ENCODE data around the gene MYH7B.

Gene MYH7B

DNA sequence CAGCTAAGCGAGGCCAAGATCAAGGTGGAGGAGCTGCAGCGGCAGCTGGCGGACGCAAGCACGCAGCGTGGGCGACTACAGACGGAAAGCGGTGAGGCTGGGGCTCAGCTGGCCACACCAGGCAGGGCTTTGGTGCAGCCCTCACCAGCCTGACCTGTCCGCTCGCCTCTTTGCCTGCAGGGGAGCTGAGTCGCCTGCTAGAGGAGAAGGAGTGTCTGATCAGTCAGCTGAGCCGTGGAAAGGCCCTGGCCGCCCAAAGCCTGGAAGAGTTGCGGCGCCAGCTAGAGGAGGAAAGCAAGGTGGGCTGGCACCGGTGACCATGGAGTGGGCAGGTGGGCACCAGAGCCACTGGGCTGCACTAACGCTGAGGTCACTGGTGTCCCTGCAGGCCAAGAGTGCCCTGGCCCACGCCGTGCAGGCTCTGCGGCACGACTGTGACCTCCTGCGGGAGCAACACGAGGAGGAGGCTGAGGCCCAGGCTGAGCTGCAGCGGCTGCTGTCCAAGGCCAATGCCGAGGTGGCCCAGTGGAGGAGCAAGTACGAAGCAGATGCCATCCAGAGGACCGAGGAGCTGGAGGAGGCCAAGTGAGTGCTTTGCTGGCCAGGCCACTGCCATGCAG lies 42.8 kb downstream of the MYH7B start:
- no peak overlapping the region for H3K4me3 ChIP-seq (ENCODE audit: low read depth, low read length)
- no peak for TF ChIP-seq CTCF (IDR thresholded peaks at IDR 0.05; ENCODE audit: low read depth, low read length)

DNA sequence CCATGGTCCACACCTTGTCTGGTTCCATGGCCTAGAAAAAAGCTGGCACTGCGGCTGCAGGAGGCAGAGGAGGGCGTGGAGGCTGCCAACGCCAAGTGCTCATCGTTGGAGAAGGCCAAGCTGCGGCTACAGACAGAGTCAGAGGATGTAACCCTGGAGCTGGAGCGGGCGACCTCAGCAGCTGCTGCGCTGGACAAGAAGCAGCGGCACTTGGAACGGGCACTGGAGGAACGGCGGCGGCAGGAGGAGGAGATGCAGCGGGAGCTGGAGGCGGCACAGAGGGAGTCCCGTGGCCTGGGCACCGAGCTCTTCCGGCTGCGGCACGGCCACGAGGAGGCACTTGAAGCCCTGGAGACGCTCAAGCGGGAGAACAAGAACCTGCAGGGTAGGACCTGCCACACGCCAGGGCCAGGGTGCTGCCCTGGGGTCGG lies 43.4 kb downstream of the MYH7B start:
- no peak overlapping the region for H3K4me3 ChIP-seq (ENCODE audit: low read depth, low read length)
- TF ChIP-seq CTCF (IDR thresholded peaks at IDR 0.05; ENCODE audit: low read depth, low read length), result no peak

GRCh38 chr20:34999782-35000181 lies 44.1 kb downstream of the MYH7B start:
- H3K4me3 ChIP-seq (ENCODE audit: low read depth, low read length), result no peak overlapping the region
- TF ChIP-seq CTCF (IDR thresholded peaks at IDR 0.05; ENCODE audit: low read depth, low read length), result no peak

- no peak overlapping the region for H3K4me3 ChIP-seq (ENCODE audit: low read depth, low read length)
- TF ChIP-seq CTCF (IDR thresholded peaks at IDR 0.05; ENCODE audit: low read depth, low read length), result no peak
Observed at GRCh38 chr20:35000311-35000921, 44.7 kb downstream of the MYH7B start.

DNA sequence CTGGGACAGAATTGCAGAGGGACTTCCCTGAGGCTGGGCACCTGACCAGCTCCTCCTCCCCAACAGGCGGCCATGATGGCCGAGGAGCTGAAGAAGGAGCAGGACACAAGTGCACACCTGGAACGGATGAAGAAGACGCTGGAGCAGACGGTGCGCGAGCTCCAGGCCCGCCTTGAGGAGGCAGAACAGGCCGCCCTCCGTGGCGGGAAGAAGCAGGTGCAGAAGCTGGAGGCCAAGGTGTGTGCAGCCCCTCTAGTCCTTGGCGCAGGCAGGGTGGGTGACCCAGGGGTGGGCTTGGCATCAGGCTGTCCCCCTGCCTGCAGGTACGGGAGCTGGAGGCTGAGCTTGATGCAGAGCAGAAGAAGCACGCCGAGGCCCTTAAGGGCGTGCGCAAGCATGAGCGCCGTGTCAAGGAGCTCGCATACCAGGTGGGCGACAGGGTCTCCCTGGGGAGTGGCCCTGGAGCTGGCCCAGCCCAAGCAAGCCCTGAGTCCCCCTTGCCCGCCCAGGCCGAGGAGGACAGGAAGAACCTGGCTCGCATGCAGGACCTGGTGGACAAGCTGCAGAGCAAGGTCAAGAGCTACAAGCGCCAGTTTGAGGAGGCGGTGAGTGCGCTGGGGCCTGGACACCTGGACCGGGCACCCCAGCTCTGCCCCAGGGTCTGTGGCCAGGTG lies 45.4 kb downstream of the MYH7B start:
- no peak overlapping the region for H3K4me3 ChIP-seq (ENCODE audit: low read depth, low read length)
- TF ChIP-seq CTCF (IDR thresholded peaks at IDR 0.05; ENCODE audit: low read depth, low read length), result no peak

DNA sequence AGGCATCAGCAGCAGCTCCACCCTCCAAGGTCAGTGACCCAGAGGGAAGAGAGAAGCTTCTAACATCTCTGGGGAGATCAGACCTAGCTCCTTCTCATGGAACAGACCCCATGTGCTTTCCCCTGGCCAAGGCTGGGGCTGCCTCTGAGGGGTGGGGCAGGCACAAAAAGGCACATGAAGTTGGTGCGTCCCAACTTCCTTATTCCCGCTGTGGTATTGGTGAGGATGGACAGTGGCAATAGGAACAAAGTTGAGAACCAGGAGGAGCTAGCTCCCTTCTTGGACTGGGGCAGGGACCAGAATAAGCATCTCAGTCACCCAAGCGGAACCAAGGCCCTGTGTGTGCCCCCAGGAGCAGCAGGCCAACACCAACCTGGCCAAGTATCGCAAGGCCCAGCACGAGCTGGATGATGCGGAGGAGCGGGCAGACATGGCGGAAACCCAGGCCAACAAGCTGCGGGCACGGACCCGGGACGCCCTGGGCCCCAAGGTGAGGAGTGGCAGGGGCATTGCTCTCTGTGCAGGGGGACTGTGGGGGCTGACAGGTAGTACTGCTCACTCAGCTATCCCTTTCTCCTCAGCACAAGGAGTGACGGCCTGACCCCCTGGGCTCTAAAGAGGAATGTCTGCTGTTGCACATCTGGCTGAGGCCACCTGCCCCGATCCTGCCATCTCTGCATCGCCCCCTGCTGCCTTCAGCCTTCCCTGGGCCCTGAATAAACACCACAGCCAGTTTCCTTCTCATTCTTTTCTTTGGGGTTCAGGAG lies 46.1 kb downstream of the MYH7B start:
- no peak for TF ChIP-seq CTCF (IDR thresholded peaks at IDR 0.05; ENCODE audit: low read depth, low read length)
- H3K4me3 ChIP-seq (ENCODE audit: low read depth, low read length), result no peak overlapping the region
